ENCODE data around the gene ORMDL1. TPM values are rescaled to one million over a fixed set of nuclear protein-coding genes. Genes with fewer than 3 reads are reported as not detected.
A peak's percentile ranks its signal among the peaks of the same experiment; 100 is the strongest.

The ORMDL1 gene
- total and polyA plus RNA-seq, 2 of the 4 experiments (the other 2 are of a cell fraction) = 35.8 to 66.8 TPM

DNA sequence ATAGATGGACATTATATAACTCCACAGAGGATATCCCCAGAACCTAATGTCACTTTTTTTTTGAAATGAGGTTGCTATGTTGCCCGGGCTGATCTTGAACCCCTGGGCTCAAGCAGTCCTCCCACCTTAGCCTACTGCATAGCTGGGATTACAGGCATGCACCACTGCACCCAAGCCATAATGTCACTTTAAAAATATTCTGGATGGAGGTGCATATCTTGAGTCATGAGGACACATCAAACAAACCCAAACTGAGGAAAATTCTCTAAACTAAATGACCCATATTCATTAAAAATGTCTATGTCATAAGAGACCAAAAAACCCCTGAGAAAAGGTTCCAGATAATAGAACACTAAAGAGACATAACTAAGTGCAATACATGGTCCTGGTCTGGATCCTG lies 57.9 kb downstream of the ORMDL1 start:
- Histone ChIP-seq H3K4me3 (ENCODE audit: insufficient read depth, low read depth, low read length) (no peak overlapping the region), H3K27me3 (ENCODE audit: control insufficient read depth, insufficient read depth, low read length) (no peaks in the 10 kb centered on the region), H3K56ac (ENCODE audit: extremely low read depth, insufficient read depth, low read length) (no peak overlapping the region), H3K27ac (ENCODE audit: insufficient read depth, low read length) (no peak overlapping the region), H3K79me1 (ENCODE audit: low read depth in 1 of 2, low read length in 2 of 2) (no peaks in the 10 kb centered on the region), H3K4me1 (ENCODE audit: control insufficient read depth, insufficient read depth, low read length) (0 out of 2 replicates have a peak, but pooled peaks cover 2% of the 10 kb centered on the region), H3K9ac (ENCODE audit: low read depth, low read length) (no peak overlapping the region), H3K9me3 (ENCODE audit: control insufficient read depth, insufficient read depth, low read length) (no peaks in the 10 kb centered on the region), H2BK5ac (ENCODE audit: low read depth, low read length, poor library complexity, severe bottlenecking) (no peak overlapping the region), H2BK15ac (ENCODE audit: low read depth, low read length) (no peak overlapping the region), H3K4me2 (ENCODE audit: low read depth, low read length) (no peak overlapping the region), H2AFZ (replicated peaks; ENCODE audit: low read length, poor library complexity) (no peak overlapping the region), H4K91ac (ENCODE audit: insufficient read depth, low read depth, low read length) (no peak overlapping the region), H4K8ac (ENCODE audit: low read depth in 2 of 2, low read length in 2 of 2) (no peak overlapping the region), H3K4ac (ENCODE audit: low read depth, low read length) (no peak overlapping the region), H4K5ac (ENCODE audit: low read depth, low read length) (no peak overlapping the region), H3K23ac (ENCODE audit: low read depth, low read length) (no peak overlapping the region), H4K20me1 (ENCODE audit: insufficient read depth, low read length) (no peaks in the 10 kb centered on the region), H2AK5ac (ENCODE audit: low read depth, low read length) (no peak overlapping the region), H2BK120ac (ENCODE audit: low read depth, low read length) (no peak overlapping the region), H3K36me3 (ENCODE audit: control insufficient read depth, insufficient read depth, low read length) (0 out of 2 replicates have a peak, but pooled peaks cover 2% of the 10 kb centered on the region), H3K9me1 (ENCODE audit: insufficient read depth, low read length) (no peaks in the 10 kb centered on the region), H3K18ac (ENCODE audit: low read depth, low read length) (no peak overlapping the region), H2BK20ac (ENCODE audit: low read depth, low read length) (no peak overlapping the region), H3K14ac (replicated peaks; ENCODE audit: low read depth, low read length) (no peak overlapping the region), H2AK9ac (replicated peaks; ENCODE audit: low read depth, low read length, poor library complexity) (no peak overlapping the region)
- ChIA-PET POLR2A (ENCODE audit: unreplicated experiment) (no interaction called here), CTCF (no interaction called here)
- in situ Hi-C loops (cut with MboI; ENCODE audit: low sequenced_read_pairs) = no loop called here
- WGBS, 2 experiments (ENCODE audit: extremely low coverage in 2 of 2, insufficient read length in 1 of 2) = no CpG with 5 or more reads among the region's 1 CpG
- dilution Hi-C loops (cut with HindIII; ENCODE audit: low sequenced_read_pairs, unreplicated experiment) = no loop called here
- intact Hi-C loops (cut with micrococcal nuclease) = no loop called here
- DNase-seq = no peak
- TF ChIP-seq, protein P1, sequence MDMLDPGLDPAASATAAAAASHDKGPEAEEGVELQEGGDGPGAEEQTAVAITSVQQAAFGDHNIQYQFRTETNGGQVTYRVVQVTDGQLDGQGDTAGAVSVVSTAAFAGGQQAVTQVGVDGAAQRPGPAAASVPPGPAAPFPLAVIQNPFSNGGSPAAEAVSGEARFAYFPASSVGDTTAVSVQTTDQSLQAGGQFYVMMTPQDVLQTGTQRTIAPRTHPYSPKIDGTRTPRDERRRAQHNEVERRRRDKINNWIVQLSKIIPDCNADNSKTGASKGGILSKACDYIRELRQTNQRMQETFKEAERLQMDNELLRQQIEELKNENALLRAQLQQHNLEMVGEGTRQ (IDR thresholded peaks at IDR 0.05; ENCODE audit: low read depth, low read length) = no peak
- TF ChIP-seq MAZ (IDR thresholded peaks at IDR 0.05; ENCODE audit: borderline replicate concordance, low read depth, low read length) (no peak), BHLHE40 (IDR thresholded peaks at IDR 0.05; ENCODE audit: low read depth, low read length) (no peak), SMC3 (IDR thresholded peaks at IDR 0.05; ENCODE audit: low read depth, low read length) (no peak), FOS (IDR thresholded peaks at IDR 0.05; ENCODE audit: low read depth, low read length) (no peak)
- TF ChIP-seq, protein P2, sequence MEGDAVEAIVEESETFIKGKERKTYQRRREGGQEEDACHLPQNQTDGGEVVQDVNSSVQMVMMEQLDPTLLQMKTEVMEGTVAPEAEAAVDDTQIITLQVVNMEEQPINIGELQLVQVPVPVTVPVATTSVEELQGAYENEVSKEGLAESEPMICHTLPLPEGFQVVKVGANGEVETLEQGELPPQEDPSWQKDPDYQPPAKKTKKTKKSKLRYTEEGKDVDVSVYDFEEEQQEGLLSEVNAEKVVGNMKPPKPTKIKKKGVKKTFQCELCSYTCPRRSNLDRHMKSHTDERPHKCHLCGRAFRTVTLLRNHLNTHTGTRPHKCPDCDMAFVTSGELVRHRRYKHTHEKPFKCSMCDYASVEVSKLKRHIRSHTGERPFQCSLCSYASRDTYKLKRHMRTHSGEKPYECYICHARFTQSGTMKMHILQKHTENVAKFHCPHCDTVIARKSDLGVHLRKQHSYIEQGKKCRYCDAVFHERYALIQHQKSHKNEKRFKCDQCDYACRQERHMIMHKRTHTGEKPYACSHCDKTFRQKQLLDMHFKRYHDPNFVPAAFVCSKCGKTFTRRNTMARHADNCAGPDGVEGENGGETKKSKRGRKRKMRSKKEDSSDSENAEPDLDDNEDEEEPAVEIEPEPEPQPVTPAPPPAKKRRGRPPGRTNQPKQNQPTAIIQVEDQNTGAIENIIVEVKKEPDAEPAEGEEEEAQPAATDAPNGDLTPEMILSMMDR (conservative IDR thresholded peaks at IDR 0.05; ENCODE audit: low read depth, low read length) = no peak
- ATAC-seq (ENCODE audit: low read depth) = peak; percentile 35; the same call in 1 of the 2 replicates
- no TSS peak for BruUV-seq (replicated peaks)

Measured in IMR-90 (cell line).